Cerebellar cortex (tissue), 1 donor: Measurements from ENCODE around the gene TPGS1.

Experiments
- DNase-seq: peaks from one replicate; pipeline ENCODE4 v3.0.0-alpha.2; 2015; ENCODE audit warnings: low spot score

The TPGS1 gene

DNA sequence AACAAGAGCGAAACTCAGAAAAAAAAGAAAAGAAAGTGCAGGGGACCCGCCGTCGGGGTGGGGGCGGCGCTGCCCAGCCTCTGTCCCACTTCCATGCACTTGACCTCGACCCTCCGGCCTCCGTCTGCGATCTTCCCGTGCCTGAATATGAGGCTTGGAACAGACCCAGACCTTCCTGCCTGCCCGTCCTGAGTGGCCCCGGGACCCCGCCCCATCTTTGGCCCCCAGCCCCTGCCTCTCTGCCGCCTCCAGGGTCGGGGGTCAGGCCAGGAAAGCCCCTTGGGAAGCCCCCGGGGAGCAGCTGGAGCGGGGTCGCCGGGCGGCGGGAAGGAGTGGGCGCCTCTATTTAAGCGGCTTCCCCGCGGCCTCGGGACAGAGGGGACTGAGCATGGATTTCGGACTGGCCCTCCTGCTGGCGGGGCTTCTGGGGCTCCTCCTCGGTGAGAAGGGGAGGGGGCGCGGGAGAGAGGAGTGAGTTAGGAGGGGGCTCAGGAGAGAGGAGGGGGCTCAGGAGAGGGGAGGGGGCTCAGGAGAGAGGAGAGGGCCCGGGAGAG lies 11.1 kb upstream of the TPGS1 start, which contains the start of gene MADCAM1:
Gene MADCAM1, plus strand, starts transcription at position 375 of the 554 bp plus-strand sequence. Its CDS starts 14 bp downstream, at position 389.
- no peak for DNase-seq

GRCh38 chr19:496986-497385 lies 10.3 kb upstream of the TPGS1 start:
- no peak for DNase-seq

- no peak for DNase-seq
Measured at GRCh38 chr19:497491-497868, 9.8 kb upstream of the TPGS1 start.

DNA sequence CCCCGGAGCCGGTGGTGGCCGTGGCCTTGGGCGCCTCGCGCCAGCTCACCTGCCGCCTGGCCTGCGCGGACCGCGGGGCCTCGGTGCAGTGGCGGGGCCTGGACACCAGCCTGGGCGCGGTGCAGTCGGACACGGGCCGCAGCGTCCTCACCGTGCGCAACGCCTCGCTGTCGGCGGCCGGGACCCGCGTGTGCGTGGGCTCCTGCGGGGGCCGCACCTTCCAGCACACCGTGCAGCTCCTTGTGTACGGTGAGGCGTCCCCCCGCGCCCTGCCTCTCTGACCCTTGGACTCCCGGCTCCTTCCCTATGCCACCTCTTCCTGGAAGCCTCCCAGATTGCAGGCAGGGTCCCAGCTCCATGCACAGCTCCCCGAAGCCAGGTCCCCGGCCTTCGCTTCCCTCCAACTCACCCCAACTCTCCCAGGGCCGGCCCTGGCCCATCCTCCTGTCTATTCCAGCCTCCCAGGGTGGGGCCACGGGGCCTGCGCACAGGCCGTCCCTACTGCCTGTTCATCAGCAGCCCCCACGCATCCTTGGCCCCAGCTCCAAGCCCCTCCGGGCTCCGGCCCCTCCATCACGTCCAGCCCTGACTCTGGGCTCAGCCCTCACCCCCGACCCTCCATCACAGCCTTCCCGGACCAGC lies 9.3 kb upstream of the TPGS1 start:
- DNase-seq, result no peak

- no peak for DNase-seq
Measured at GRCh38 chr19:498511-498891, 8.8 kb upstream of the TPGS1 start.

GRCh38 chr19:498977-499623 lies 8.2 kb upstream of the TPGS1 start:
- DNase-seq, result no peak

DNA sequence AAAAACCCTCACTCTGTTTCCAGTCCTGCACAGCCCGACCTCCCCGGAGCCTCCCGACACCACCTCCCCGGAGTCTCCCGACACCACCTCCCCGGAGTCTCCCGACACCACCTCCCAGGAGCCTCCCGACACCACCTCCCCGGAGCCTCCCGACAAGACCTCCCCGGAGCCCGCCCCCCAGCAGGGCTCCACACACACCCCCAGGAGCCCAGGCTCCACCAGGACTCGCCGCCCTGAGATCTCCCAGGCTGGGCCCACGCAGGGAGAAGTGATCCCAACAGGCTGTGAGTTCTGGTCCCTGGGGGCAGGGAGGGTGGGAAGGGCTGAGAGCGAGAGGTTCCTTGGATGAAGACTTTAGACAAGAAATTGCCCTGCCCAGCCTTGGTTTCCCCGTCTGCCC lies 5.7 kb upstream of the TPGS1 start:
- DNase-seq, result no peak

DNA sequence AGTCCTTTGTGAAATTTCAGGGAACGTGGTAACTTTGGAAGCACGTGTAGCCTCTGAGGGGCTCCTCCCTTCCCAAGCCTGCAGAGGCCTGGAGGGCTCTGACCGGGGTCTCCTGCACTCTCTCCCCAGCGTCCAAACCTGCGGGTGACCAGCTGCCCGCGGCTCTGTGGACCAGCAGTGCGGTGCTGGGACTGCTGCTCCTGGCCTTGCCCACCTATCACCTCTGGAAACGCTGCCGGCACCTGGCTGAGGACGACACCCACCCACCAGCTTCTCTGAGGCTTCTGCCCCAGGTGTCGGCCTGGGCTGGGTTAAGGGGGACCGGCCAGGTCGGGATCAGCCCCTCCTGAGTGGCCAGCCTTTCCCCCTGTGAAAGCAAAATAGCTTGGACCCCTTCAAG lies 2.7 kb upstream of the TPGS1 start:
- DNase-seq, result no peak

- DNase-seq, result peak; percentile 100
Measured at GRCh38 chr19:506404-507285, 652 bp upstream of the TPGS1 start.

- DNase-seq, result no peak
Measured at GRCh38 chr19:508204-509150, 1.2 kb downstream of the TPGS1 start.

GRCh38 chr19:510606-511100 lies 3.4 kb downstream of the TPGS1 start:
- DNase-seq, result peak; percentile 83

GRCh38 chr19:511101-511851 lies 4.0 kb downstream of the TPGS1 start:
- no peak for DNase-seq

DNA sequence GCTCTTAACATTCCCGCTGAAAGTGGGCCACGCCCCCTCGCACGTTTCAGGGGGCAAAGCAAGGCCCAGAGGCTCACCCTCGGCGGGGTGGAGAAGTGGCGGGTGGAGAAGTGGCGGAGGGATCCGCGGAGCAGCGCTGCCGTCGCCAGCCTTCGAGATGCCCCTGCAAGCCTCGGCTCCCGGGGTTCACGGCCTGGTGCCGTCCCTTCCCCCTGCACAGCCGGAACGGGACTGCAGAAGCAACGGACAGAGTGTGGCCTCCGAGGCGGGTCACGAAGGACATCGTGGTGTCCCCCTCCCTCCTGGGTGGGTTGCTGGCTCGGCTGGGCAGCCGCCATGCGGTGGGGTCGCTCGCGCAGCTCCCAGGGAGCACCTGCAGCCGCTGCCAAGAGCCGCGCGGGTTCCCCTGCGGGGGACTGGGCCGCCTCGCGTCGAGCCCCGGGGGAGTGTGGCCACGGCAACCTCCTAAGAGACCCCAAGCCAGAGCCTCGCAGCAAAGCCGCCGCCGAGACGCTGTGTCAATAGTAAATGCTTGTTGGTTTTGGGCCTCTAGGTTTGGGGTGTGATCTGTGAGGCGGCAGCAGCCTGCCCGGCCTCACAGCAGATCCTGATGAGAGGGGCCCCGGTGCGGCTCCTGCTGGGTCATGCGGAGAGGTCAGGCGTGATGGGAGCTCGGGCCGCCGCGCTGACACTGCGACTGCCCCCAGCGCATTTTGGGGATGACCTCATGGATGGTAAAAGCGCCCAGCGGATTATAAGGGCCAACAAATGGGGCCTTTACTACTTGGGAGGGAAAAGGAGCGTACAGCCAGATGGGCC lies 5.5 kb downstream of the TPGS1 start:
- DNase-seq, result no peak

GRCh38 chr19:513368-514165 lies 6.3 kb downstream of the TPGS1 start:
- DNase-seq, result no peak

GRCh38 chr19:514166-514663 lies 6.9 kb downstream of the TPGS1 start:
- no peak for DNase-seq

- DNase-seq, result no peak
Measured at GRCh38 chr19:517721-518597, 10.7 kb downstream of the TPGS1 start.

GRCh38 chr19:518598-519231 lies 11.4 kb downstream of the TPGS1 start:
- no peak for DNase-seq
